ENCODE results near the gene ACOX1.
"Not testable (repeated sequence)": the region's sequence is repeated elsewhere in the genome, so short reads cannot be mapped to it uniquely, and the experiment has no call there.

ACOX1 gene

GRCh38 chr17:75981019-75981615 is 2.2 kb upstream of the ACOX1 start:
- DNase-seq (ENCODE audit: low read depth in 2 of 2), result no peak

DNA sequence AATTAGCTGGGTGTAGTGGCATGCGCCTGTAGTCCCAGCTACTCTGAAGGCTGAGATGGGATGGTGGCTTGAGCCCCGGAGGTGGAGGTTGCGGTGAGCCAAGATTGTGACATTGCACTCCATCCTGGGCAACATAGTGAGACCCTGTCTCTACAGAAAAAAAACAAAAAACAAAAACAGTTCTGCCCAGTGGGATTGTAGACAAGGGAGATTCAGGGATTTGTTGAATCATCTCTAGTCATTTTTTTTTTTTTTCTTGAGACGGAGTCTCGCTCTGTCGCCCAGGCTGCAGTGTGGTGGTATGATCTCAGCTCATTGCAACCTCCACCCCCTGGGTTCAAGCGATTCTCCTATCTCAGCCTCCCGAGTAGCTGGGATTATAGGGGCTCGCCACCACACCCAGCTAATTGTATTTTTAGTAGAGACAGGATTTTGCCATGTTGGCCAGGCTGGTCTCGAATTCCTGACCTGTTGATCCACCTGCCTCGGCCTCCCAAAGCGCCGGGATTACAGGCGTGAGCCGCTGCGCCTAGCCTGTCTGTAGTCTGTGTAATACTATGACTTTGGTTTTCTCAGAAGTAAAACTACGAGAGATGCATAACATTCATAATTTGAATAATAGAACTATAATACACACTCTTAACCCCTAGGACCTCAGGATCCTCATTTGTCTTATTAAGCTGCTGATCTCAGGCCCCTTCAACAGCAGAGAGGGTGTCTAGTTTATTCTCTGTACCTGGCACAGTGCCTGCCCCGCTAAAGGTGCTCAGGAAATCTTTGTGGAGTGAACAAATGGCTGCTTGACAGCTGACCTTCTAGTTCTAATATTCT is 1.4 kb upstream of the ACOX1 start:
- no peak for DNase-seq (ENCODE audit: low read depth in 2 of 2)

DNA sequence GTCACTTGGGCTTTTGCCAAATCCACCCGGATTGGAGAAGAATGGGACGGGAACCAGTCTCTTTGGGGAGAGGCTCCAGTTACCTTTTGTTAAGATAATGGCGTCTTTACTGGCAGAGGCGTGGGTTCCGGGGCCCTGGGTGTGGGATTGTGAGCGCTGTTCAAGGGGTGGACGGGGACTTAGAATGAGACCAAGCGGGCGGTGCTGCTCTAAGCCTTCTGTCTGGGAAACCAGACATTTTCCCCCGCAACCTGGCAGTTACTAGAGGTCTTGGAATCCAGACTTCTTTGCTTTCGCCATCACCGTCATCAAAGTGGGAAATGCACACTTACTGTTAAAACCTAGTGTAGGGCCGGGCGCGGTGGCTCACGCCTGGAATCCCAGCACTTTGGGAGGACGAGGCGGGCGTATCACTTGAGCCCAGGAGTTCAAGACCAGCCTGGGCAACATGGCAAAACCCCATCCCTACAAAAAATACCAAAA is 780 bp upstream of the ACOX1 start:
- peak in 1 of 2 experiments; percentile 37 for DNase-seq (ENCODE audit: low read depth in 2 of 2)

- no peak for DNase-seq (ENCODE audit: low read depth in 2 of 2)
Observed at GRCh38 chr17:75976175-75976848, 2.7 kb downstream of the ACOX1 start.

DNA sequence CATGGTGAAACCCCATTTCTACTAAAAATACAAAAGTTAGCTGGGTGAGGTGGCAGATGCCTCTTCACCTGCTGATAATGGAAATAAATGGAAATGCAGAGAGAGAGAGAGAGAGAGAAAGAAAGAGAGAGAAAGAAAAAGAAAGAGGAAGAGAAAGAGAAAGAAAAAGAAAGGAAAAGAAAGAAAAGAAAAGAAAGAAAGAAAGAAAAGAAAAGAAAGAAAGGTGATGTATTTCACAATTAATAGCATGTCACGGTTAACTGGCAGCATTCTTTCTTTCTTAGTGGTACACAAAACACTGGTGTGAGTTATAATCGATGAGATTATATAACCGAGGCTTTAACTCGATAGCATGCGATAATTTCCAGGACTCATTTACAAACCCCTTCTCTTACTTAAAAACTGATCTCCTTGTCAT is 3.2 kb downstream of the ACOX1 start:
- no peak for DNase-seq (ENCODE audit: low read depth in 2 of 2)

DNA sequence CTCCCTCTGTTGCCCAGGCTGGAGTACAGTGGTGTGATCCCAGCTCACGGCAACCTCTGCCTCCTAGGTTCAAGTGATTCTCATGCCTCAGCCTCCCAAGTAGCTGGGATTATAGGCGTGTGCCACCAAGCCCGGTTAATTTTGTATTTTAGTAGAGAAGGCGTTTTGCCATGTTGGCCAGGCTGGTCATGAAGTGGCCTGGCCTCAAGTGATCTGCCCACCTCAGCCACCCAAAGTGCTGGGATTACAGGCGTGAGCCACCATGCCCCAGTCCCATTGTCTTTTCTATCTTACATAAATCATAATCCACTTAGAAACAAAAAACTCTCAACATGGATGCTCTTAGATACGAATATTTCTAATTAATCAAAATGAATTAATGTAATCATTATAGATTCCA is 3.8 kb downstream of the ACOX1 start:
- not testable (repeated sequence) for DNase-seq (ENCODE audit: low read depth in 2 of 2)

DNA sequence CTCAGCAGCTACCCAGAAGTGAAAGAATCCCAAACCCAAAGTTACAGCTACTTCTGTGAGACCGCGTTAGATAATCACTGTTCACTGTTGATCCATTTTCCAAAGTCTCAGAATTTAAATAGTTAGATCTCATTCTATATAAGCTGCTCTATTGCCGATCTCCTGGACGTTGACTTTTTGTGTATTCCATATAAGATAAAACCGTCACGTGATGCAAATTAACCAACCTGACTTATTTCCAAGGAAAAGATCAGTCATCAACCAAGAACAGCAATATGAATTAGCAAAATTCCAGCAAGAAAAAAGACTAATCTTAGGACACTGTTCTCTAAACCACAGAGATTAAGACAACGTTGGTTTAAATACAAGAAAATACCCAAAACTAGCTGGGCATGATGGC is 8.3 kb downstream of the ACOX1 start:
- DNase-seq (ENCODE audit: low read depth in 2 of 2), result no peak

- DNase-seq (ENCODE audit: low read depth in 2 of 2), result peak in 1 of 2 experiments; percentile 8
Observed at GRCh38 chr17:75970011-75970523, 8.9 kb downstream of the ACOX1 start.

DNA sequence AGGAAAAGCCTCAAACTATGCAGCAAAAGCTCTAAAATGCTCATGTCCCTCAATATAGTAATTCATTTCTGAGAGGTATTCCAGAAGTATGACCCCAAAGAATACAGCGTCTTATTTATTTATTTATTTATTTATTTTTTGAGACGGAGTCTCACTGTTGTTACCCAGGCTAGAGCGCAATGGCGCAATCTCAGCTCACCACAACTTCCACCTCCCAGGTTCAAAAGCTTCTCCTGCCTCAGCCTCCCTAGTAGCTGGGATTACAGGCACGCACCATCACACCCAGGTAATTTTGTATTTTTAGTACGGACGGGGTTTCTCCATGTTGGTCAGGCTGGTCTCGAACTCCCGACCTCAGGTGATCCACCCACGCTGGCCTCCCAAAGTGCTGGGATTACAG is 9.9 kb downstream of the ACOX1 start:
- DNase-seq (ENCODE audit: low read depth in 2 of 2), result not testable (repeated sequence)

GRCh38 chr17:75965468-75965867 is 13.5 kb downstream of the ACOX1 start:
- DNase-seq (ENCODE audit: low read depth in 2 of 2), result no peak

DNA sequence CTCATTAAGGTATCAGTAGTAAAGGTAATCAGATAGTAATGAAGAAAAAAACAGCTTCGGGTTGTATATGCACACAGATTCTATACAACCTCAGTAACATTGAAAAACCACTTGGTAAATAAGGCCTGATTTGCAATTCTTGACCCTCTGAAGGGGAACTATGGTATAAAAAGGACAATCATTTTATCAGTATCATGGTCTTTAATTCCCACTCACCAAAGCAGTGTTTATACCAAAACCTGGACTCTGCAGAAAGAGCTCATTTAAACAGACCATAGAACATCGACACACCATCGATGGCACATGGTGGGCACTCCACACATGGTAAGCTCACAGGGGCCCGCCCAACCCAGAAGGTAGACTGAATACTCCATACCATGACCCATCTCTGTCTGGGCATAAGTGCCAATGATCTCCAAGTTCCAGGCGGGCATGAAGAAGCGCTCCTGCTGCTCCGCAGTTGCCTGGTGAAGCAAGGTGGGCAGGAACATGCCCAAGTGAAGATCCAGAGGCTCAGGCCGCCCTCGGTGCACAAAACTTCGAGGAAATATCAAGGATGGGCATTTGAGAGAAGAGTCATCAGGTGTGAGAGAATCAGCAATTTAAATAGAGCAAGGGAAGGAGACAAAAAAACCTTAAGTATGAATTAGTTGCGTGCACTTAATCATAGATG is 19.0 kb downstream of the ACOX1 start:
- no peak for DNase-seq (ENCODE audit: low read depth in 2 of 2)

GRCh38 chr17:75959051-75959838 is 19.7 kb downstream of the ACOX1 start:
- no peak for DNase-seq (ENCODE audit: low read depth in 2 of 2)

- no peak for DNase-seq (ENCODE audit: low read depth in 2 of 2)
Observed at GRCh38 chr17:75950855-75951554, 28.0 kb downstream of the ACOX1 start.

- no peak for DNase-seq (ENCODE audit: low read depth in 2 of 2)
Observed at GRCh38 chr17:75950421-75950820, 28.5 kb downstream of the ACOX1 start.

GRCh38 chr17:75945211-75945610 is 33.8 kb downstream of the ACOX1 start:
- no peak for DNase-seq (ENCODE audit: low read depth in 2 of 2)

DNA sequence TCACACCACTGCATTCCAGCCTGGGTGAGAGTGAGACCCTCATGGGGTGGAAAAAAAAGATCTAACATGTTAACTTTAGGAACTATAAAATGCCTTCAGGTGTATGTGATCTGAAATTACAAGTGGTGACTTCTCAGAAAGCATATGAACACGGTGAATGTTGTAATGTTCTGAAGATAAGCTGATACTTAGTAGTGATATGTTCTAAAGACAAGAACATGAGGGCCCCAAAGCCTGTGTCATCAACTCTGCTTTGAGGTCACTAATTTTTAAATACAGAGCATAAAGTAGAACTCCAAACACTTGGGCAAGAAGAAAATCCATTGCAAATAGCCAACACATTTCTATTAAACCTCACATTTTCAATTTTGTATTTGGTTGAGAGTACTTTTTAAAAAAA is 35.5 kb downstream of the ACOX1 start:
- no peak for DNase-seq (ENCODE audit: low read depth in 2 of 2)

DNA sequence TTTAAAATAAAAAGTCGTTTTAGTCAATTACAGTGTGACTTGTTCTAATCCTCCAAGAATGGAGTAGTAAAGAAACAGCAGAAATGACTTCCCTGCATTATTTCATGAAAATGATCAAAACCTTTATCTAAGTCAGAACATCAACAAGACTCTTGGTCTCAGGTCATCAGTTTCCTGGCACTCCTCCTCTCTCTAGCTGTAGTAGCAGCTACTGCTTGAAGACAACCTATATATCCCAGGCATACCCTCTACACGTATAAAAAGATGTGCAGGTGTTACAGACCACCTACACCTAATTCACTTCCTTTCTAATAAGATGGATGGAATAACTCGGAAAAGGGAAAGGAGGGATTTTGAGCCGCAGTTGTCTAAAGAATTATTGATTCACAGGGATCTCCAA is 36.5 kb downstream of the ACOX1 start:
- no peak for DNase-seq (ENCODE audit: low read depth in 2 of 2)

DNA sequence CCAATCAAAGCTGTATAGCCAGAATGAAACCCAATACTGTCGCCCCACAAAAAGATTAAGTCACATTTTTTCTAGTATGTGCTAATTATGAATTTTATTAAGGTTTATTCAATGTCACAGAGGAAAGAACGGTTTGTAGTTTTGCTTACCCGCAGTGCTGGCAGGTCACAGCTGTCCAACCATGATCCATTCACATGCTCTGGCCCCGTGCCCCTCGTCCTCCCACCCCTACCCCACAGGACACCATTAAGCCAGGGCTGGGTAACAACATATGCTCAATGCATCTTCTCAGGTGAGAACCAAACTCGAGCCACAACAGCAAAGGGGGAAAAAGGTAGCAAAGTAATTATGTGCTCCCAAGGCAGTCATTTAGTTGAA is 37.5 kb downstream of the ACOX1 start:
- DNase-seq (ENCODE audit: low read depth in 2 of 2), result no peak

GRCh38 chr17:75940727-75941441 is 38.1 kb downstream of the ACOX1 start, which contains the start of gene FBF1:
FBF1 (minus strand) TSS chr17:75941042; CDS start chr17:75938149, 2,893 bp downstream.
- DNase-seq (ENCODE audit: low read depth in 2 of 2), result peak; percentile 76 to 77

DNA sequence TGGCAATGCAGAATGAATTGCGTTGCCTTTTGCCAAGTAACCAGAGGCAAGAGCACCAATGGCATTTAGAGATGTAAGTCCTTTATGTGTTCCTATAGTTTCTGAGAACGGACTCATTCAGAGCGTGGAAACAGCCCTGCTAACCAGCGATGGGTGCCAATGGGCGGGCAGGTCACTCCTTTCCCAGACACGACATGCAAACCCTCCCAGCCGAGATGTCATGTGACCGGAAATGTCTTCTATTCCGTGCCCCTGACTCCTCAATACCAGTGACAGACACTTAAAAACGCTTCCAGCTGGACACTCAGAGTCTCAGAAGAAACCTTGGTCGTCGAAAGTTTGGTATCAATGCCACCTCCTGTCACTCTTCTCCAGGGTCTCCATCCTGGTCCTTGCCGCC is 41.3 kb downstream of the ACOX1 start:
- no peak for DNase-seq (ENCODE audit: low read depth in 2 of 2)
